Measurements from ENCODE around the gene CD79B. TPM values are rescaled to one million over a fixed set of nuclear protein-coding genes. Genes with fewer than 3 reads are reported as not detected.
"Not testable (repeated sequence)": the region's sequence is repeated elsewhere in the genome, so short reads cannot be mapped to it uniquely, and the experiment has no call there.

CD79B gene
- total and polyA plus RNA-seq, 12 donors = 0.69 to 4.5 (median 2.2) TPM; not detected in 1

GRCh38 chr17:63889026-63889848 is 42.9 kb downstream of the CD79B start:
- H3K9me3 ChIP-seq (replicated peaks in 1 of 3); H3K36me3 ChIP-seq (replicated peaks in 1 of 2); H3K27ac ChIP-seq; H3K4me3 ChIP-seq; H3K27me3 ChIP-seq; intact Hi-C loops (cut with DNase I); H3K4me1 ChIP-seq (replicated peaks in 1 of 2): not testable (repeated sequence)
- 23 to 34% (median 29%) methylated on average over 13 of the region's 13 CpGs for WGBS, 4 donors
- DNase-seq = peak in 5 of 7 donors; percentile 24 to 47 (median 41)
- TF ChIP-seq CTCF (IDR thresholded peaks at IDR 0.05) = peak; percentile 20 to 42 (median 34)

GRCh38 chr17:63885119-63885518 is 47.0 kb downstream of the CD79B start:
- H3K4me3 ChIP-seq; intact Hi-C loops (cut with DNase I); H3K36me3 ChIP-seq (replicated peaks in 1 of 2); H3K9me3 ChIP-seq (replicated peaks in 1 of 3); H3K27me3 ChIP-seq; H3K27ac ChIP-seq; H3K4me1 ChIP-seq (replicated peaks in 1 of 2): not testable (repeated sequence)
- WGBS, 4 donors = 90 to 91% (median 91%) methylated on average over 8 to 11 of the region's 11 CpGs
- peak in 1 of 7 donors; percentile 35 for DNase-seq

- H3K36me3 ChIP-seq (replicated peaks in 1 of 2); H3K4me3 ChIP-seq; H3K9me3 ChIP-seq (replicated peaks in 1 of 3); H3K27ac ChIP-seq; H3K4me1 ChIP-seq (replicated peaks in 1 of 2); DNase-seq; H3K27me3 ChIP-seq; intact Hi-C loops (cut with DNase I): not testable (repeated sequence)
- 63 to 79% (median 74%) methylated on average over 9 of the region's 9 CpGs for WGBS, 4 donors
Observed at GRCh38 chr17:63882626-63883126, 49.5 kb downstream of the CD79B start.

- peak; percentile 43 to 74 (median 54) for DNase-seq
- Histone ChIP-seq H3K36me3 (replicated peaks in 1 of 2) (no peaks in the 10 kb centered on the region), H3K4me1 (replicated peaks in 1 of 2) (no peaks in the 10 kb centered on the region), H3K9me3 (replicated peaks in 1 of 3) (no peaks in the 10 kb centered on the region), H3K4me3 (no peak within 1 kb of the TSS), H3K27me3 (no peaks in the 10 kb centered on the region), H3K27ac (no peak within 1 kb of the TSS)
- intact Hi-C loops (cut with DNase I) = no loop called here
- 34 to 53% (median 41%) methylated on average over 10 to 15 of the region's 15 CpGs for WGBS, 4 donors
- TF ChIP-seq POLR2A (IDR thresholded peaks at IDR 0.05) (no peak), CTCF (IDR thresholded peaks at IDR 0.05) (peak; percentile 34 to 57 (median 44))
Observed at GRCh38 chr17:63881935-63882601, 50.1 kb downstream of the CD79B start, which contains the start of gene GH2. Gene GH2, minus strand, starts transcription at chr17:63881944. Its CDS starts 143 bp downstream, at chr17:63881801.

- H3K4me1 ChIP-seq (replicated peaks in 1 of 2); H3K4me3 ChIP-seq; H3K9me3 ChIP-seq (replicated peaks in 1 of 3); H3K36me3 ChIP-seq (replicated peaks in 1 of 2); H3K27me3 ChIP-seq; intact Hi-C loops (cut with DNase I); H3K27ac ChIP-seq; DNase-seq: not testable (repeated sequence)
- WGBS, 4 donors = 72 to 79% (median 76%) methylated on average over 11 of the region's 11 CpGs
Observed at GRCh38 chr17:63881337-63881736, 50.8 kb downstream of the CD79B start.
